ENCODE data around the gene HMCES.

The HMCES gene

DNA sequence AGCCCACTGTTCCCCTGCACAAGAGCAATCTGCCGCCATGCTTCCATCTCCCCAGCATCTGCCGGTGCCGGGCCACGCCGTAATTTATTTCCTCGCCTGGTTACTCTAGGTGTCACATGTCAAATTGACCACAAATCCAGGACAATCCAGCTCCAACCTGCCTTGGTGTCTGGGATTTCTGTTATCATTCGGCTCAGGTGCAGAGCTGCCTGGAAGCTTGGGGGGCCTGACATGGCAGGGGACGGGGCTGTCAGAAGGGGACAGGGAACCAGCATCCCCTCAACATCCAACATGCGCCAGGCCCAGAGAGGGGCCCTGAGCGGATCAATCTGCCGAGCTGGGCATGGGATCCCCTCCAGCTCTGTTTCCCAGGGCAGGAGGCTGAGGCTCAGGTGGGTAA lies 47.9 kb downstream of the HMCES start:
- no peak for ATAC-seq
- no peak for TF ChIP-seq BACH2 (CRISPR knock-in tag; IDR thresholded peaks at IDR 0.05; ENCODE audit: borderline replicate concordance)

DNA sequence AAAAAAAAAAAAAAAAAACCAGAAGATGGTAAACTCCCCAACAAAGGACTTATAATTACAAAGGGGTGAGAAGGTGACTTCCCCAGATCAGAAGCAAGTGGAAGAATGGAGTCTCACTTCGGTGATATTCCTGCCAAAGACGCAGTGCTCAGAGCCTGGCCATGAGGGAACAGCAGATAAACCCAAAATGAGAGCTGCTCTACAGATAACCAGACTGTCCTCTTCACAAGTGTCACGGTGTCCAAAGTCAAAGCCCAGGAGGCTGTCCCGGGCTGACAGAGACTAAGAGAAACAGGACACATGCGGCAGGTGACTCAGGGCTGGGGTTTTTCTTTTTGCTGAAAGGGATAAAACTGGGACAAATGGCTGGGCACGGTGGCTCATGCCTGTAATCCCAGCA lies 48.8 kb downstream of the HMCES start:
- no peak for ATAC-seq

DNA sequence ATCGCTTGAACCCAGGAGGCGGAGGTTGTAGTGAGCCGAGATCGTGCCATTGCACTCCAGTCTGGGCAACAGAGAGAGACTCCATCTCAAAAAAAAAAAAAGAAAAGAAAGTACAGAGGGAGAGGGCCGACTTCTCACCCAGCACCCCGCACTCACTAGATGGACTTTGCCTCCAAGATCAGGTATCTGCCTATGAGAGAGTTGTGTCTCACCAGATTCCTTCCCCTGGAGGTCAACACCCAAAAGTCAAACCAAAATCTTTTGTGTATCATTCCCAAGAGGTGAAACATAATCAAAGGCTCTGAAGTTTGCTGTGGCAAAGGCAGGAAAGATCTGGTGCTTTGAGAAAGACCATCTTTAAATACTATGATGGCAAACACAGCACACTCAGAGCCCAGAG lies 51.2 kb downstream of the HMCES start:
- TF ChIP-seq TOX (CRISPR knock-in tag; IDR thresholded peaks at IDR 0.05; ENCODE audit: borderline replicate concordance) (no peak), ZFP3 (CRISPR knock-in tag; IDR thresholded peaks at IDR 0.05) (no peak), ZNF8 (CRISPR knock-in tag; IDR thresholded peaks at IDR 0.05) (no peak), ZFP30 (CRISPR knock-in tag; IDR thresholded peaks at IDR 0.05) (no peak), ARNTL (CRISPR knock-in tag; IDR thresholded peaks at IDR 0.05; ENCODE audit: borderline replicate concordance, low read depth) (no peak)
- TF ChIP-seq, protein P1, sequence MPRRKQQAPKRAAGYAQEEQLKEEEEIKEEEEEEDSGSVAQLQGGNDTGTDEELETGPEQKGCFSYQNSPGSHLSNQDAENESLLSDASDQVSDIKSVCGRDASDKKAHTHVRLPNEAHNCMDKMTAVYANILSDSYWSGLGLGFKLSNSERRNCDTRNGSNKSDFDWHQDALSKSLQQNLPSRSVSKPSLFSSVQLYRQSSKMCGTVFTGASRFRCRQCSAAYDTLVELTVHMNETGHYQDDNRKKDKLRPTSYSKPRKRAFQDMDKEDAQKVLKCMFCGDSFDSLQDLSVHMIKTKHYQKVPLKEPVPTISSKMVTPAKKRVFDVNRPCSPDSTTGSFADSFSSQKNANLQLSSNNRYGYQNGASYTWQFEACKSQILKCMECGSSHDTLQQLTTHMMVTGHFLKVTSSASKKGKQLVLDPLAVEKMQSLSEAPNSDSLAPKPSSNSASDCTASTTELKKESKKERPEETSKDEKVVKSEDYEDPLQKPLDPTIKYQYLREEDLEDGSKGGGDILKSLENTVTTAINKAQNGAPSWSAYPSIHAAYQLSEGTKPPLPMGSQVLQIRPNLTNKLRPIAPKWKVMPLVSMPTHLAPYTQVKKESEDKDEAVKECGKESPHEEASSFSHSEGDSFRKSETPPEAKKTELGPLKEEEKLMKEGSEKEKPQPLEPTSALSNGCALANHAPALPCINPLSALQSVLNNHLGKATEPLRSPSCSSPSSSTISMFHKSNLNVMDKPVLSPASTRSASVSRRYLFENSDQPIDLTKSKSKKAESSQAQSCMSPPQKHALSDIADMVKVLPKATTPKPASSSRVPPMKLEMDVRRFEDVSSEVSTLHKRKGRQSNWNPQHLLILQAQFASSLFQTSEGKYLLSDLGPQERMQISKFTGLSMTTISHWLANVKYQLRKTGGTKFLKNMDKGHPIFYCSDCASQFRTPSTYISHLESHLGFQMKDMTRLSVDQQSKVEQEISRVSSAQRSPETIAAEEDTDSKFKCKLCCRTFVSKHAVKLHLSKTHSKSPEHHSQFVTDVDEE (CRISPR knock-in tag; IDR thresholded peaks at IDR 0.05) = no peak
- no peak for ATAC-seq

More for the DNA sequence above, 48.8 kb downstream of the HMCES start:
- TF ChIP-seq TCF4 (CRISPR knock-in tag; IDR thresholded peaks at IDR 0.05; ENCODE audit: borderline replicate concordance) (no peak), ESRRG (CRISPR knock-in tag; IDR thresholded peaks at IDR 0.05) (no peak), CSRNP3 (CRISPR knock-in tag; IDR thresholded peaks at IDR 0.05) (no peak), ZNF565 (CRISPR knock-in tag; conservative IDR thresholded peaks at IDR 0.05; ENCODE audit: low read depth) (no peak), CSDC2 (CRISPR knock-in tag; IDR thresholded peaks at IDR 0.05) (no peak), ZFP3 (CRISPR knock-in tag; IDR thresholded peaks at IDR 0.05) (no peak), ZFP30 (CRISPR knock-in tag; IDR thresholded peaks at IDR 0.05) (no peak), ISL1 (CRISPR knock-in tag; IDR thresholded peaks at IDR 0.05) (no peak), TOX (CRISPR knock-in tag; IDR thresholded peaks at IDR 0.05; ENCODE audit: borderline replicate concordance) (no peak), OSR1 (CRISPR knock-in tag; IDR thresholded peaks at IDR 0.05) (no peak), BACH2 (CRISPR knock-in tag; IDR thresholded peaks at IDR 0.05; ENCODE audit: borderline replicate concordance) (no peak), ZNF8 (CRISPR knock-in tag; IDR thresholded peaks at IDR 0.05) (no peak), GLIS3 (CRISPR knock-in tag; IDR thresholded peaks at IDR 0.05) (no peak), ARNTL (CRISPR knock-in tag; IDR thresholded peaks at IDR 0.05; ENCODE audit: borderline replicate concordance, low read depth) (no peak), ZC3H10 (CRISPR knock-in tag; IDR thresholded peaks at IDR 0.05) (no peak)
- TF ChIP-seq, protein P2, sequence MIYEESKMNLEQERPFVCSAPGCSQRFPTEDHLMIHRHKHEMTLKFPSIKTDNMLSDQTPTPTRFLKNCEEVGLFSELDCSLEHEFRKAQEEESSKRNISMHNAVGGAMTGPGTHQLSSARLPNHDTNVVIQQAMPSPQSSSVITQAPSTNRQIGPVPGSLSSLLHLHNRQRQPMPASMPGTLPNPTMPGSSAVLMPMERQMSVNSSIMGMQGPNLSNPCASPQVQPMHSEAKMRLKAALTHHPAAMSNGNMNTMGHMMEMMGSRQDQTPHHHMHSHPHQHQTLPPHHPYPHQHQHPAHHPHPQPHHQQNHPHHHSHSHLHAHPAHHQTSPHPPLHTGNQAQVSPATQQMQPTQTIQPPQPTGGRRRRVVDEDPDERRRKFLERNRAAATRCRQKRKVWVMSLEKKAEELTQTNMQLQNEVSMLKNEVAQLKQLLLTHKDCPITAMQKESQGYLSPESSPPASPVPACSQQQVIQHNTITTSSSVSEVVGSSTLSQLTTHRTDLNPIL (CRISPR knock-in tag; IDR thresholded peaks at IDR 0.05; ENCODE audit: low read depth) = no peak

DNA sequence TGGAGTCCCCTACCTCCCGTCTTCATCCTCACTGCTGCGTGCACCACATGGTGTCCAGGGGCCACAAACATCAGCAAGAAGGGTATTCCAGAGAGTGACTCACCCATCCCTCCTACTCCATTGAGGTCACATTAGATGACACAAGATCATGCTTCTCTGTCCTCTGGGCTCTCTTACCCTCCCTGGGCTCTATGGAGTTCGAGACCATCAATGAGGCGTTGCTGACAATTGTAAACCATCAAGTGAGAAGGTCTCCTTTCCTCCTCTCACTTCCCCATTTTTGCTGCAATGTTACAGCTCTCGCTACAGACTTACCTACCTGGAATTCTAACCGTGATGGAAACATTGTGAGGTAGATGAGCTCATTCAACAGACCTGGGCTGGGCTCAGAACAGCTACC lies 51.7 kb downstream of the HMCES start:
- no peak for ATAC-seq
- TF ChIP-seq ZFP30 (CRISPR knock-in tag; IDR thresholded peaks at IDR 0.05) (no peak), ZNF8 (CRISPR knock-in tag; IDR thresholded peaks at IDR 0.05) (no peak), ZNF70 (CRISPR knock-in tag; IDR thresholded peaks at IDR 0.05) (no peak), TCF4 (CRISPR knock-in tag; IDR thresholded peaks at IDR 0.05; ENCODE audit: borderline replicate concordance) (no peak), ZNF565 (CRISPR knock-in tag; conservative IDR thresholded peaks at IDR 0.05; ENCODE audit: low read depth) (no peak), ZC3H10 (CRISPR knock-in tag; IDR thresholded peaks at IDR 0.05) (no peak), ISL1 (CRISPR knock-in tag; IDR thresholded peaks at IDR 0.05) (no peak), OSR1 (CRISPR knock-in tag; IDR thresholded peaks at IDR 0.05) (no peak), GLIS3 (CRISPR knock-in tag; IDR thresholded peaks at IDR 0.05) (no peak), CSDC2 (CRISPR knock-in tag; IDR thresholded peaks at IDR 0.05) (no peak), ZFP3 (CRISPR knock-in tag; IDR thresholded peaks at IDR 0.05) (no peak), RARB (CRISPR knock-in tag; IDR thresholded peaks at IDR 0.05) (no peak), BACH2 (CRISPR knock-in tag; IDR thresholded peaks at IDR 0.05; ENCODE audit: borderline replicate concordance) (no peak)
- TF ChIP-seq, protein P1 (CRISPR knock-in tag; IDR thresholded peaks at IDR 0.05) = no peak
- TF ChIP-seq, protein P2 (CRISPR knock-in tag; IDR thresholded peaks at IDR 0.05; ENCODE audit: low read depth) = no peak

Data from SK-N-SH treated with all-trans-retinoic acid at 6 μM for 48 hours (cell line).